ENCODE results near the gene YES1.

Gene YES1

GRCh38 chr18:673769-674168 lies 138.3 kb downstream of the YES1 start:
- peaks cover 19% of the 10 kb centered on the region for H3K36me3 ChIP-seq (replicated peaks)
- no peak overlapping the region for H3K27ac ChIP-seq
- TF ChIP-seq CTCF (IDR thresholded peaks at IDR 0.05; ENCODE audit: low read depth, low read length, missing control alignments): no peak
- no peaks in the 10 kb centered on the region for H3K27me3 ChIP-seq (replicated peaks)
- no peak overlapping the region for H3K4me3 ChIP-seq (ENCODE audit: low read depth, low read length)
- in situ Hi-C loops (cut with HindIII; ENCODE audit: low pct_ligation_motif_present, low sequenced_read_pairs): no loop called here
- DNase-seq: no peak

GRCh38 chr18:673317-673716 lies 138.7 kb downstream of the YES1 start:
- in situ Hi-C loops (cut with HindIII; ENCODE audit: low pct_ligation_motif_present, low sequenced_read_pairs): no loop called here
- Histone ChIP-seq H3K36me3 (replicated peaks) (peaks cover 19% of the 10 kb centered on the region), H3K27ac (no peak overlapping the region), H3K27me3 (replicated peaks) (no peaks in the 10 kb centered on the region), H3K4me3 (ENCODE audit: low read depth, low read length) (no peak overlapping the region)
- TF ChIP-seq CTCF (IDR thresholded peaks at IDR 0.05; ENCODE audit: low read depth, low read length, missing control alignments): no peak
- no peak for DNase-seq

Data from brain microvascular endothelial cell (primary cell).